PFSK-1 (cell line): Measurements from ENCODE around the gene DESI2.

Experiments used
- FOXP2 ChIP-seq: optimal IDR thresholded peaks from 2 replicates; pipeline ENCODE3; 2011; ENCODE audit warnings: borderline replicate concordance, control low read depth, inconsistent platforms; ENCODE audit not compliant: insufficient read depth; ENCODE audit errors: extremely low read length, extremely low read depth
- POLR2AphosphoS5 ChIP-seq: IDR thresholded peaks from 2 replicates; pipeline ENCODE4 v1.6.1; 2012; ENCODE audit warnings: low read depth, mild to moderate bottlenecking, control low read depth, low read length, moderate library complexity
- REST ChIP-seq, 2 experiments: IDR thresholded peaks; 2 replicates each; pipeline versions ENCODE4 v1.6.1 to v1.8.0; 2011 to 2012; ENCODE audit warnings: low read depth in 2 of 2, low read length in 2 of 2, control low read depth in 1 of 2, inconsistent platforms in 1 of 2, mild to moderate bottlenecking in 1 of 2, moderate library complexity in 1 of 2; ENCODE audit not compliant: insufficient read depth in 1 of 2
- SIN3A ChIP-seq: IDR thresholded peaks from 2 replicates; pipeline ENCODE4 v1.6.1; 2012; ENCODE audit warnings: mild to moderate bottlenecking, low read length, moderate library complexity, borderline replicate concordance; ENCODE audit not compliant: insufficient read depth
- TAF1 ChIP-seq: IDR thresholded peaks from 2 replicates; pipeline ENCODE4 v1.6.1; 2012; ENCODE audit warnings: low read length, control low read depth, borderline replicate concordance; ENCODE audit not compliant: insufficient read depth

The DESI2 gene

GRCh38 chr1:244634546-244634945, 18.4 kb upstream of the DESI2 start:
- TF ChIP-seq POLR2AphosphoS5 = no peak
- TF ChIP-seq REST (IDR thresholded peaks at IDR 0.05; ENCODE audit: insufficient read depth in 1 of 2, low read depth in 2 of 2, low read length in 2 of 2) = no peak
- no peak for TF ChIP-seq FOXP2
- no peak for TF ChIP-seq SIN3A
- TF ChIP-seq TAF1 = no peak

GRCh38 chr1:244636488-244637259, 16.3 kb upstream of the DESI2 start:
- TF ChIP-seq TAF1 (no peak), POLR2AphosphoS5 (no peak), FOXP2 (no peak), REST (IDR thresholded peaks at IDR 0.05; ENCODE audit: insufficient read depth in 1 of 2, low read depth in 2 of 2, low read length in 2 of 2) (no peak), SIN3A (no peak)

GRCh38 chr1:244639561-244639960, 13.4 kb upstream of the DESI2 start:
- TF ChIP-seq TAF1 (no peak), POLR2AphosphoS5 (no peak), FOXP2 (no peak), SIN3A (no peak), REST (IDR thresholded peaks at IDR 0.05; ENCODE audit: insufficient read depth in 1 of 2, low read depth in 2 of 2, low read length in 2 of 2) (no peak)

GRCh38 chr1:244640917-244641316, 12.0 kb upstream of the DESI2 start:
- TF ChIP-seq FOXP2 = no peak
- TF ChIP-seq TAF1 = no peak
- no peak for TF ChIP-seq SIN3A
- no peak for TF ChIP-seq POLR2AphosphoS5

GRCh38 chr1:244642526-244642925, 10.4 kb upstream of the DESI2 start:
- no peak for TF ChIP-seq FOXP2
- no peak for TF ChIP-seq POLR2AphosphoS5
- no peak for TF ChIP-seq SIN3A

- TF ChIP-seq SIN3A (no peak), REST (IDR thresholded peaks at IDR 0.05; ENCODE audit: insufficient read depth in 1 of 2, low read depth in 2 of 2, low read length in 2 of 2) (no peak), FOXP2 (no peak), TAF1 (no peak), POLR2AphosphoS5 (no peak)
Observed at GRCh38 chr1:244642988-244643387, 9.9 kb upstream of the DESI2 start.
